GM18867 (cell line): ENCODE results near the gene UBE2QL1.

Source experiments
- ATAC-seq: cut with Tn5 transposase; IDR thresholded peaks from one replicate; pipeline ENCODE4 v1.9.1; 2021; ENCODE audit warnings: mild to moderate bottlenecking, moderate library complexity; ENCODE audit not compliant: unreplicated experiment

Gene UBE2QL1, protein sequence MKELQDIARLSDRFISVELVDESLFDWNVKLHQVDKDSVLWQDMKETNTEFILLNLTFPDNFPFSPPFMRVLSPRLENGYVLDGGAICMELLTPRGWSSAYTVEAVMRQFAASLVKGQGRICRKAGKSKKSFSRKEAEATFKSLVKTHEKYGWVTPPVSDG

DNA sequence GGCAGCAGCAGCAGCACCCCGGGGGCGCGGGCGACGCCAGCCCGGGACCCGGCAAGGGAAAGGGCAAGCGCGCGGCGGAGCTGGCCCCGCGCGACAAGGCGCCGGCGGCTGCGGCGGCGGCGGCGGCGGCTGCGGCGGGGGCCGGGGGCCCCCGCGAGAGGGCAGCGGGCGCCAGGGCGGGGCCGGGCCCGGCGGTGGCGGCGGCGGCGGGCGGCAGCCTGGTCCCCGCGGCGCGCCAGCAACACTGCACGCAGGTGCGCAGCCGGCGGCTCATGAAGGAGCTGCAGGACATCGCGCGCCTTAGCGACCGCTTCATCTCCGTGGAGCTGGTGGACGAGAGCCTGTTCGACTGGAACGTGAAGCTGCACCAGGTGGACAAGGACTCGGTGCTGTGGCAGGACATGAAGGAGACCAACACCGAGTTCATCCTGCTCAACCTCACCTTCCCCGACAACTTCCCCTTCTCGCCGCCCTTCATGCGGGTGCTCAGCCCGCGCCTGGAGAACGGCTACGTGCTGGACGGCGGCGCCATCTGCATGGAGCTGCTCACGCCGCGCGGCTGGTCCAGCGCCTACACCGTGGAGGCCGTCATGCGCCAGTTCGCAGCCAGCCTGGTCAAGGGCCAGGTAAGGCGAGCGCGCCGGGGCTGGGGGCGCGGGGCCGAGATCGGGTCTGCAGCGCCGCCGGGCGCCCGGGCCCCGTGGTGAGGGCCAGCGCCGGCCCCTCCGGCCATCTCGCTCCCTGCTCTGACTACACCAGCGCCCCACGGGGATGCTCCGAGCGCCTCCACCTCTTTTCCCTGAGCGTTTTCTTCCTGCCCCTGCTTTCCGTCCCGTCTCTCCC is at the start of gene UBE2QL1:
Gene UBE2QL1 (plus strand): TSS at position 238 of the 843 bp plus-strand sequence. CDS start 35 bp downstream, at position 273.
- peak; percentile 49 for ATAC-seq

- ATAC-seq: no peak
These were observed 48.4 kb upstream of the UBE2QL1 start for GRCh38 chr5:6399980-6400910.

DNA sequence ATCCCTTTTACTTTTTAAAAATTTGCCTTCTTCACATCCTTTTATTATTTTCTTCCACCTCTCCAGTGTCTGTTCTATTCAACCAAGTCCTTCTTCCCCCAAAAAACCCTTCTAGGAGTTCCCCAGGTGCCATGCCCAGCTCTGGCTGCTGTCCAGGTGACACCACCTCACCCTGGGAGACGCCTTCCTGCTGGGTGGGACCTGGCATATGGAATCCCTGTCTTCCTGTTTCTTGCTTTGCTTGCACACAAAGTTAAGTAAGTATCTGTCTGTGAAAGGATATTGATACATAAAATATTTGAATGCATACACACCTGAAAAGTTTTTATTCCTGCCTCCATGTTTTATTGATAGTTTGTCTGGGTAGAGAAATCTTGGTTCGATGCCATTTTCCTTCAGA is 47.2 kb upstream of the UBE2QL1 start:
- ATAC-seq: no peak

- ATAC-seq: no peak
These were observed 45.7 kb upstream of the UBE2QL1 start for GRCh38 chr5:6402939-6403338.

DNA sequence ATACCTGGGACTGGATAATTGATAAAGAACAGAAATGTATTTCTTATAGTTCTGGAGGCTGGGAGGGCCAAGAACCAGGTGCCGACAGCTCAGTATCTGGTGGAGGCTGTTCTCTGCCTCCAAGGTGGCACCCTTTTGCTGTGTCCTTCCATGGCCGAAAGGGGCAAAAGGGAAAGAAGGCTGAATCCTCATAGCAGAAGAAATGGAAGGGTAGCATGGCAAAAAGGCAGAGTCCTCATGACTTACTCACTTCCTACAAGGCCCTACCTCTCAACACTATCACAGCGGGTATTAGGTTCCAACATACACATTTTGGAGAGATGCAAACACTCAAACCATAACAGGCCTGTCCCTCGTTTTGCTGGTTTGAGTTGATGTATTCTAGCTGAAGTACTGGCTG is 45.2 kb upstream of the UBE2QL1 start:
- ATAC-seq: no peak

- no peak for ATAC-seq
These were observed 44.5 kb upstream of the UBE2QL1 start for GRCh38 chr5:6404129-6404528.

DNA sequence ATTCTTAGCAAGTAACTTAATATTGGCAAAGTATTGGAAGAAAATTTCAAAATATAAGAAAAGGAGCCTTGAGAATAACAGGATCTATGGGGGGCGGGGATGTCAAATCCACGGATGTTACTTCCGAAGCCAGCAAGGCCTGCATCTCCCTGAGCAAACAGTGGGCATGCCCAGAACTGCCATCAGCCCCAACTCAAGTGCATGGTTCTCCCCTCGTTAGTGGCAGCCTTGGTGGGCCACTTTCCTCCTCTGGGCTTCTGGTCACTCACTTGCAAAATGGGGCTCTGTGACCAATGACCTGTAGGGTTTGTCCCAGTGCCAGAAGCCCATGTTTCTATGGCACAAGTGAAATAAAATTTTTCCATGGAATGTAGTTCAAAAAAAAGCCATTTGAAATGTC is 43.1 kb upstream of the UBE2QL1 start:
- ATAC-seq: no peak

GRCh38 chr5:6407558-6408259 is 41.0 kb upstream of the UBE2QL1 start:
- no peak for ATAC-seq

GRCh38 chr5:6408260-6408596 is 40.4 kb upstream of the UBE2QL1 start:
- ATAC-seq: no peak

DNA sequence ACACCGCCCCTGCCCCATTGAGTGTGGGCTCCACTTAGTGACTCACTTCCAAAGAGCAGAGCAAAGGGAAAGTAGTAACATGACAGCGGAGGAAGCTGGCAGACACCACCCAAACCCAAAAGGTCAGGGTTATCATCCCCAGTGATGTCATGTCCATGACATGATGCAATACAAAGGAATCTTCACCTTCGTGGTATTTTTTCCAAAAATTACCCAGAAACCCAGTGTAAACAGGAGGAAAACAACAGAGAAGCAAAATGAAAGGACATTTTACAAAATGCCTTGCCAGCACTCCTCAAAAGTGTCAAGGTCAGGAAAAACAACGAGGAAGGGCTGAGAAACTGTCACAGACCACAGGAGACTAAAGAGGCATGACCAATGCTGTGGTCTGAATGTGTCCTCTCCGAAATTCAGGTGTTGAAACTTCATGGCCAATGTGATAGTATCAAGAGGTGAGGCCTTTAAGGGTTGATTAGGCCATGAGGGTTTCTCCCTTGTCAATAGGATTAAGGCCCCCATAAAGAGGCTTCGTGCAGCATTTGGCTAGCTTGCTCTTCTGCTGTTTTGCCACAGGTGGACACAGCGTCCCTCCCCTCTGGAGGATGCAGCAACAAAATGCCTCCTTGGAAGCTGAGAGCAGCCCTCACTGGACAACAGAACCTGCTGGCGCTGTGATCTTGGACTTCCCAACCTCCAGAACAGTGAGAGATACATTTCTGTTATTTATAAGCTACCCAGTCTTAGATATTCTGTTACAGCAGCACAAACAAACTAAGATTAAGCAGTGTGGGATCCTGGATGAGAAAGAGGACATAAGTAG is 39.8 kb upstream of the UBE2QL1 start:
- ATAC-seq: peak; percentile 53

GRCh38 chr5:6410421-6410820 is 38.2 kb upstream of the UBE2QL1 start:
- ATAC-seq: no peak

GRCh38 chr5:6411141-6411540 is 37.5 kb upstream of the UBE2QL1 start:
- ATAC-seq: no peak

DNA sequence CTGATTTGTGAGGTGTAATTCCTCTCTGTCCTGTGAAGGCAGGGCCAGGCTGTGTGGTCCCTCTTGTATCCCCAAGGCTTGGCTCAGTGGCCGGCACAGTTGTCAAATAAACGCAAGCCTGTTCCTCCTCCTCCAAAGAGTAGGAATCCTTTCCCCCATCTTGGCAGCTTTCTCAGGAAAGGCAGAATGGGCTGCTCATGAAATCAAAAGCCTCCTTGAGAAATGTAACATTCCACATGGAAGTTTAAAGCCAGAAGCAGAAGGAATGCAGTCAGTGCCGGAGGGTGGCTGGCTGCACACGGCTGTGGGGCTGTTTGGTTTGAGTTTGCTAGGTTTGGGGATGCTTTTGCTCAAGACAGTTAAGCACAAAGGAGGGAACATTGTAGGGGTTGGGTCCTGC is 35.8 kb upstream of the UBE2QL1 start:
- no peak for ATAC-seq

- ATAC-seq: no peak
These were observed 31.0 kb upstream of the UBE2QL1 start for GRCh38 chr5:6417657-6418056.

DNA sequence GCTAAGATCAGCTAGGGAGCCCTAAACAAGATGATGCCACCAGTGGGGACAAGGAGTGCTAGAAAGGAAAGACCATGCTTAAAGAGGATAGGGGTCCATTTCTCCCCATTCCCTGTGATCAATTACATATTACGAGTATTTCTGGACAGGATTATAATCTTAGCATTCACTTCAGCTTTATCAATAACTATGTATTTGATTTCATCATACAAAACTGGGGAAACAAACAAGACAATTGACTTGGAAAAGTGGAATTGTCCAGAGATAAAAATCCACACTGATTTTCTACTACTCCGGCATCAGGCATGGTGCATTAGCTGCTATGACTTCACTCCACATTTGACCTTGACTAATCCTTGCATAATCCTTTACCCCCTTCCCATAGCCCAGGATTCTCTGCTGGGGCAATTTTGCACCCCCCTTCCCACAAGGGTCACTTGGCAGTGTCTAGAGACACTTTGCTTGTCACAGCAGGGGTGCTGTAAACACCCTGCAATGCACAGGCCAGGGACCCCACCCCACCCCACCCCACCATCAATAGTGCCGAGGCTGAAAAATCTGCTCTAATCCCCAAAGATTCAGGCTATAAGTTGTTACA is 29.9 kb upstream of the UBE2QL1 start:
- no peak for ATAC-seq

DNA sequence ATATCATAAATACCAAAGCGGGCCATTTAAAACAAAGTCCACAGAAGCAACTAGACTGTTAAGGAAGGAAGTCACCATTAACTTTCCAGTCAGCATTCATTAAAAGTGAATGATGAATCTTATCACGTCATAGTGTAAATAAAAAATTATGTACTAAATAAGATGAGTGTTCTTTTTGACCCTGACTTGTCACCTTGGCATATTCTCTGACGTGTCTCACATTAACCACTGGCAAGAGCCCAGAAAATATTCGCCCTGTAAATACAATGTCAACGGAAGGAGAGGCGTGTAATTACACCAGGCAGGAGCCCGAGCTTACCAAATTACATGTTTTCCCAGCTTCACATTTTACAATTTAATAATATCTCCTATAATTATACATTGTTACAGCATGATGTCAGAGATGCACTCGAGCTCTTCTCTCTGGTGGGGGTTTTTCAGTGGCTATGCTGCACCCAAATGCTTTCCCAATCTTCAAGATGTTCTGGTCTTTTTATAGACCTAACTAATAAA is 29.3 kb upstream of the UBE2QL1 start:
- no peak for ATAC-seq

DNA sequence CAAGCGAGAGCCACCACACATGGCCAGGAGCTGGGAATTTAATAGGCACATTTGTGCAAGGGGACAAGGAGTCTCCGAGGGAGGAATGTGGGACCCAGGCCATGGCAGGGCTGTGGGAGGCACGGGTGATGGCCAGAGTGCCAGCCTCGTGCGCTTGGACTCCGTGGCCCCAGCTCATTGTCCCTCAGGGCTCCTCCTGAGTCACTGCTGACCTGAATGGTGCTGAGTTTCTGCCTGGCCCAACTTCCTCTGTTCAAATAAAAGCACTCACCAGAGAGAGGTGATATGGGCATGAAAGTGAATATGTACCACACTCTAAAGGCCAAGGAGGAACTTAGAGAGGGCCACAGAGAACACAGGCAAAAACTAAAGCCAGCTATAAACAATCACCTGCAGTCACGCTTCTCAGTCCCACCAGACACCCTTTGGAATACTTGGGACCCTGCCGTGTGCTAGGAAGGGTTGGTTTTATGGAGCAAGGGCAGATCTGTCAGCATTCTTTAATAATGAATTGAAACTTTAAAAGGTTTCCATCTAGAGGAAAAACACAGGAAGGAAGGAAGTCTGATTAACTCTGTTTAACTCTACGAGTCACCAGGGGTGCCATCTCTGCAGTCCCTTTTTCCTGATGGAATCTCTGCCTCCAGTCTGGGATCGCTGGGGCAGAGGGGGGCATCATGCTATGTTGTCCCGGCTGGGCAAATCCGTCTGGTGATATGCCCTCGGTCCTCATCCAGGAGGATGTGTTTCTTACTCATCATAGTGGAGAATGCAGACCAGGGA is 25.1 kb upstream of the UBE2QL1 start:
- ATAC-seq: no peak

DNA sequence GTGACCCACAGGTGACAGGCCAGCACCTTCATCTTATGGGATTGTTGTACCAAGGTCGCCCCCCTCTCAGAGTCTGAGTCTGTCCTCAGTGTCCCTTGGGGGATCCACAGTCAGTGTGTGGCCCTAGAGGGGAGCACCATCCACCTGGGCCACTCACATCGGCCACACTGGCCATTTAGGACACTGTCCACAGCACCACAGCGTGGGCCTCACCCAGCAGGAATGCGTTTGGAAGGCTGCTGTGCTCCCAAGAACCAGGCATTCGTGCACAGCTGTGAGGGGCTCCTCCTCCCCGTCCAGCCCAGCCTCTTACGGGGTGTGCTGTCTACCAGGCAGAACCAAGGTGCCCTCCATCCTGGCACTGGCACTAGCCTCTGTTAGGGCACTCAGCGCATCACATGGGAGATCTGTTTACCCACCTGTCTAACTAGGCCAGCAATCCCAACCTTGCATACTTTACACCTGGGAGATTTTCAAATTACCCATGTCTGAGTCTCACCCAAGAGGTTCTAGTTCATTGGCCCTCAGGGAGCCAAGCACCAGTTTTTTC is 24.5 kb upstream of the UBE2QL1 start:
- no peak for ATAC-seq
